CD14-positive monocyte (primary cell): Measurements from ENCODE around the gene APOL2. TPM values are rescaled to one million over a fixed set of nuclear protein-coding genes. Genes with fewer than 3 reads are reported as not detected.

Source experiments
- DNase-seq, 3 donors: peaks; one replicate each; pipeline ENCODE4 v3.0.0-alpha.2; 2011 to 2022
- H2AFZ ChIP-seq: 2 replicates; pipeline ENCODE4 v1.6.0; 2012; ENCODE audit warnings: mild to moderate bottlenecking, low read depth, low read length, inconsistent platforms; ENCODE audit not compliant: insufficient read depth, poor library complexity, severe bottlenecking
- H3K27ac ChIP-seq, 2 donors: 1 replicate in 1 of 2; 2 replicates in 1 of 2; pipeline ENCODE4 v1.5.1; 2012 to 2013; ENCODE audit warnings: low read length in 2 of 2, control low read depth in 1 of 2, inconsistent platforms in 1 of 2, low read depth in 1 of 2, mild to moderate bottlenecking in 1 of 2
- H3K27me3 ChIP-seq, 2 donors: one replicate each; pipeline versions ENCODE4 v1.6.0 to v1.6.1; 2011 to 2013; ENCODE audit warnings: low read length in 2 of 2; ENCODE audit not compliant: control insufficient read depth in 2 of 2, insufficient read depth in 2 of 2
- H3K36me3 ChIP-seq, 2 donors: replicated peaks in 1 of 2; 1 replicate in 1 of 2; 2 replicates in 1 of 2; pipeline versions ENCODE4 v1.5.1 to v1.6.1; 2012 to 2013; ENCODE audit warnings: low read length in 2 of 2, control low read depth in 1 of 2, inconsistent platforms in 1 of 2, mild to moderate bottlenecking in 1 of 2; ENCODE audit not compliant: insufficient read depth in 2 of 2, control insufficient read depth in 1 of 2
- H3K4me1 ChIP-seq, 2 donors: 1 replicate in 1 of 2; 2 replicates in 1 of 2; pipeline versions ENCODE4 v1.5.1 to v1.6.1; 2012 to 2013; ENCODE audit warnings: low read length in 2 of 2, control low read depth in 1 of 2, inconsistent platforms in 1 of 2, mild to moderate bottlenecking in 1 of 2, moderate library complexity in 1 of 2; ENCODE audit not compliant: insufficient read depth in 2 of 2, control insufficient read depth in 1 of 2
- H3K4me2 ChIP-seq: replicated peaks from 2 replicates; pipeline ENCODE3; 2012; ENCODE audit warnings: low read length, moderate library complexity, mild to moderate bottlenecking; ENCODE audit not compliant: poor library complexity, severe bottlenecking; ENCODE audit errors: extremely low read depth
- H3K4me3 ChIP-seq, 3 experiments: fragments of 200-600 bp in 1 of 3; sonication (generic) in 1 of 3; replicated peaks in 1 of 3; 1 replicate in 2 of 3; 2 replicates in 1 of 3; pipeline ENCODE4 v1.5.1; 2011 to 2013; ENCODE audit warnings: low read length in 3 of 3, mild to moderate bottlenecking in 3 of 3, control low read depth in 2 of 3, low read depth in 2 of 3, inconsistent platforms in 1 of 3, moderate library complexity in 1 of 3
- H3K79me2 ChIP-seq: 2 replicates; pipeline ENCODE4 v1.6.0; 2012; ENCODE audit warnings: mild to moderate bottlenecking, control low read depth, inconsistent platforms, low read length, moderate library complexity; ENCODE audit not compliant: insufficient read depth
- H3K9ac ChIP-seq: 2 replicates; pipeline ENCODE4 v1.6.0; 2017; ENCODE audit warnings: low read length, mild to moderate bottlenecking; ENCODE audit not compliant: insufficient read depth, poor library complexity, severe bottlenecking
- H3K9me3 ChIP-seq, 2 donors: replicated peaks in 1 of 2; 1 replicate in 1 of 2; 2 replicates in 1 of 2; pipeline versions ENCODE4 v1.5.1 to v1.6.1; 2012 to 2013; ENCODE audit warnings: low read length in 2 of 2, control low read depth in 1 of 2; ENCODE audit not compliant: control insufficient read depth in 1 of 2, insufficient read depth in 1 of 2
- H4K20me1 ChIP-seq: 2 replicates; pipeline ENCODE4 v1.6.0; 2012; ENCODE audit warnings: mild to moderate bottlenecking, low read length, control low read depth, moderate library complexity; ENCODE audit not compliant: insufficient read depth
- H3K27ac Mint-ChIP-seq, 7 donors: one replicate each; pipeline ENCODE4 v1.8.0; 2020; ENCODE audit warnings: mild to moderate bottlenecking in 7 of 7, mixed read lengths in 7 of 7, moderate library complexity in 6 of 7, inconsistent platforms in 2 of 7
- H3K27me3 Mint-ChIP-seq, 3 donors: one replicate each; pipeline ENCODE4 v1.8.0; 2021 to 2022; ENCODE audit warnings: low read depth in 3 of 3, mild to moderate bottlenecking in 3 of 3, mixed read lengths in 3 of 3, moderate library complexity in 3 of 3, inconsistent platforms in 1 of 3
- H3K36me3 Mint-ChIP-seq, 2 donors: one replicate each; pipeline ENCODE4 v1.8.0; 2020; ENCODE audit warnings: mixed read lengths in 2 of 2, inconsistent platforms in 1 of 2, mild to moderate bottlenecking in 1 of 2
- H3K4me1 Mint-ChIP-seq: one replicate; pipeline ENCODE4 v1.8.0; 2020; ENCODE audit warnings: mild to moderate bottlenecking, mixed read lengths
- H3K4me3 Mint-ChIP-seq, 2 donors: one replicate each; pipeline ENCODE4 v1.8.0; 2020; ENCODE audit warnings: mild to moderate bottlenecking in 2 of 2, mixed read lengths in 2 of 2, moderate library complexity in 1 of 2
- H3K9me3 Mint-ChIP-seq, 7 donors: one replicate each; pipeline ENCODE4 v1.8.0; 2020 to 2022; ENCODE audit warnings: mixed read lengths in 7 of 7, mild to moderate bottlenecking in 6 of 7, moderate library complexity in 6 of 7, inconsistent platforms in 2 of 7
- CTCF ChIP-seq: fragments of 200-600 bp; IDR thresholded peaks from one replicate; pipeline ENCODE4 v1.8.0; 2022; ENCODE audit warnings: antibody characterized with exemption, mild to moderate bottlenecking
- WGBS: methylation state at CpG from one replicate; pipeline ENCODE4 v1.1.5; 2013; ENCODE audit warnings: missing lambda C conversion rate; ENCODE audit not compliant: insufficient coverage; 5-methylcytosine and 5-hydroxymethylcytosine counted together
- intact Hi-C, 2 donors: fragments of 100-400 bp; cut with micrococcal nuclease; formaldehyde crosslinking; loops; one replicate each; pipeline versions ENCODE4 v1.15.0 to v1.15.1; 2023
- polyA plus RNA-seq, 3 donors: library from polyadenylated mRNA; depleted of rRNA in 1 of 3; unstranded in 2 of 3; stranded (reverse) in 1 of 3; fragments of 300-500 nt in 2 of 3; fragments of >200 nt in 1 of 3; fragmentation: Illumina TruSeq in 2 of 3; gene quantifications; 1 replicate in 2 of 3; 2 replicates in 1 of 3; pipeline ENCODE4 v1.2.3, GENCODE V29; 2012 to 2021

Gene APOL2
- polyA plus RNA-seq, 3 donors = 12.6 to 47.0 (median 13.2) TPM

GRCh38 chr22:36212901-36213300 is 26.4 kb downstream of the APOL2 start:
- Mint-ChIP-seq H3K9me3 (peaks cover 2 to 15% (median 5%) of the 10 kb centered on the region in 7 donors), H3K4me3 (peak overlapping the region; percentile 6 to 62), H3K27ac (peak overlapping the region; percentile 66 to 84 (median 75)), H3K4me1 (peaks cover 66% of the 10 kb centered on the region), H3K36me3 (peaks cover 3 to 5% of the 10 kb centered on the region in 2 donors), H3K27me3 (peaks cover 0 to 9% (median 1%) of the 10 kb centered on the region in 3 donors)
- Histone ChIP-seq H4K20me1 (no peaks in the 10 kb centered on the region), H3K4me3 (peak overlapping the region in 1 of 3 experiments; percentile 6), H3K27me3 (no peaks in the 10 kb centered on the region), H3K9me3 (peaks cover 0 to 3% of the 10 kb centered on the region in 2 donors), H3K4me2 (peak overlapping the region; percentile 35), H3K36me3 (no peaks in the 10 kb centered on the region), H3K79me2 (no peaks in the 10 kb centered on the region), H3K27ac (peak overlapping the region; percentile 30 to 48), H3K4me1 (peaks cover 55 to 64% of the 10 kb centered on the region in 2 donors), H3K9ac (no peak overlapping the region), H2AFZ (no peak overlapping the region)
- intact Hi-C loops = no loop called here
- TF ChIP-seq CTCF = no peak
- DNase-seq = peak; percentile 42 to 61 (median 59)

GRCh38 chr22:36211237-36211861 is 28.0 kb downstream of the APOL2 start:
- Mint-ChIP-seq H3K36me3 (peaks cover 3 to 5% of the 10 kb centered on the region in 2 donors), H3K4me1 (peaks cover 68% of the 10 kb centered on the region), H3K9me3 (peaks cover 2 to 15% (median 5%) of the 10 kb centered on the region in 7 donors), H3K4me3 (peak overlapping the region; percentile 22 to 89), H3K27ac (peak overlapping the region; percentile 62 to 85 (median 75)), H3K27me3 (peaks cover 0 to 6% (median 0%) of the 10 kb centered on the region in 3 donors)
- no peak for TF ChIP-seq CTCF
- no peaks in the 10 kb centered on the region for H3K36me3 ChIP-seq
- H3K79me2 ChIP-seq = no peaks in the 10 kb centered on the region
- no CpG with 5 or more reads among the region's 4 CpGs for WGBS
- no peak overlapping the region for H2AFZ ChIP-seq
- DNase-seq = peak; percentile 51 to 71 (median 61)
- H3K4me3 ChIP-seq = peak overlapping the region in 1 of 3 experiments; percentile 49
- no peaks in the 10 kb centered on the region for H3K27me3 ChIP-seq
- H3K9ac ChIP-seq = no peak overlapping the region
- peaks cover 57 to 65% of the 10 kb centered on the region in 2 donors for H3K4me1 ChIP-seq
- H3K4me2 ChIP-seq = peak overlapping the region; percentile 60
- peak overlapping the region; percentile 8 to 48 for H3K27ac ChIP-seq
- H4K20me1 ChIP-seq = no peaks in the 10 kb centered on the region
- peaks cover 0 to 3% of the 10 kb centered on the region in 2 donors for H3K9me3 ChIP-seq
- intact Hi-C loops = no loop called here
